DOHH2 (cell line): ENCODE results near the gene KMT2B.

ENCODE experiments used
- H3F3A ChIP-seq: fragments of 200-600 bp; sonication (generic), shearing (Covaris generic); 2 replicates; pipeline ENCODE4 v1.6.0; 2016; ENCODE audit warnings: antibody characterized with exemption, mild to moderate bottlenecking; ENCODE audit not compliant: control insufficient read depth, insufficient read depth
- H3K27ac ChIP-seq: fragments of 200-600 bp; sonication (generic); 2 replicates; pipeline ENCODE4 v1.5.1; 2014; ENCODE audit warnings: low read depth, mild to moderate bottlenecking, low read length, moderate library complexity
- H3K27me3 ChIP-seq: fragments of 200-600 bp; sonication (generic); 2 replicates; pipeline ENCODE4 v1.6.1; 2014; ENCODE audit warnings: mild to moderate bottlenecking, low read length, mixed read lengths; ENCODE audit not compliant: control insufficient read depth
- H3K36me3 ChIP-seq: fragments of 200-600 bp; sonication (generic); 2 replicates; pipeline ENCODE4 v1.6.1; 2014; ENCODE audit warnings: mild to moderate bottlenecking, low read length, moderate library complexity, mixed read lengths; ENCODE audit not compliant: control insufficient read depth
- H3K4me1 ChIP-seq: fragments of 200-600 bp; sonication (generic); 2 replicates; pipeline ENCODE4 v1.6.1; 2014; ENCODE audit warnings: mild to moderate bottlenecking, low read length, mixed read lengths; ENCODE audit not compliant: control insufficient read depth
- H3K4me2 ChIP-seq: fragments of 200-600 bp; sonication (generic); 2 replicates; pipeline ENCODE4 v1.6.0; 2014; ENCODE audit warnings: mild to moderate bottlenecking, low read length, moderate library complexity
- H3K4me3 ChIP-seq: fragments of 200-600 bp; sonication (generic); 2 replicates; pipeline ENCODE4 v1.5.1; 2014; ENCODE audit warnings: mild to moderate bottlenecking, low read length, mixed read lengths
- H3K79me2 ChIP-seq: fragments of 200-600 bp; sonication (generic); 2 replicates; pipeline ENCODE4 v1.6.1; 2014; ENCODE audit warnings: mild to moderate bottlenecking, low read length, mixed read lengths; ENCODE audit not compliant: control insufficient read depth
- H3K9me2 ChIP-seq: fragments of 200-600 bp; sonication (generic); replicated peaks from 2 replicates; pipeline ENCODE4 v1.6.1; 2014; ENCODE audit warnings: mild to moderate bottlenecking, low read length, mixed read lengths; ENCODE audit not compliant: control insufficient read depth
- H3K9me3 ChIP-seq: fragments of 200-600 bp; sonication (generic); 2 replicates; pipeline ENCODE4 v1.6.1; 2014; ENCODE audit warnings: antibody characterized with exemption, low read length, mixed read lengths; ENCODE audit not compliant: control insufficient read depth, insufficient read depth
- H4K20me1 ChIP-seq: fragments of 200-600 bp; sonication (generic); 2 replicates; pipeline ENCODE4 v1.6.0; 2014; ENCODE audit warnings: low read depth, mild to moderate bottlenecking, antibody characterized with exemption, low read length, moderate library complexity; ENCODE audit not compliant: control insufficient read depth, insufficient read depth
- EZH2phosphoT487 ChIP-seq: fragments of 200-600 bp; sonication (generic); IDR thresholded peaks from 2 replicates; pipeline ENCODE4 v1.6.1; 2017; ENCODE audit warnings: borderline replicate concordance, mild to moderate bottlenecking, antibody characterized with exemption, low read length, moderate library complexity, mixed read lengths
- TF ChIP-seq, protein P1 (sequence below): fragments of 200-600 bp; sonication (generic); IDR thresholded peaks from one replicate; pipeline ENCODE4 v1.5.1; 2014; ENCODE audit warnings: antibody characterized with exemption, mild to moderate bottlenecking, low read depth, low read length; ENCODE audit not compliant: poor library complexity, severe bottlenecking

The KMT2B gene, protein sequence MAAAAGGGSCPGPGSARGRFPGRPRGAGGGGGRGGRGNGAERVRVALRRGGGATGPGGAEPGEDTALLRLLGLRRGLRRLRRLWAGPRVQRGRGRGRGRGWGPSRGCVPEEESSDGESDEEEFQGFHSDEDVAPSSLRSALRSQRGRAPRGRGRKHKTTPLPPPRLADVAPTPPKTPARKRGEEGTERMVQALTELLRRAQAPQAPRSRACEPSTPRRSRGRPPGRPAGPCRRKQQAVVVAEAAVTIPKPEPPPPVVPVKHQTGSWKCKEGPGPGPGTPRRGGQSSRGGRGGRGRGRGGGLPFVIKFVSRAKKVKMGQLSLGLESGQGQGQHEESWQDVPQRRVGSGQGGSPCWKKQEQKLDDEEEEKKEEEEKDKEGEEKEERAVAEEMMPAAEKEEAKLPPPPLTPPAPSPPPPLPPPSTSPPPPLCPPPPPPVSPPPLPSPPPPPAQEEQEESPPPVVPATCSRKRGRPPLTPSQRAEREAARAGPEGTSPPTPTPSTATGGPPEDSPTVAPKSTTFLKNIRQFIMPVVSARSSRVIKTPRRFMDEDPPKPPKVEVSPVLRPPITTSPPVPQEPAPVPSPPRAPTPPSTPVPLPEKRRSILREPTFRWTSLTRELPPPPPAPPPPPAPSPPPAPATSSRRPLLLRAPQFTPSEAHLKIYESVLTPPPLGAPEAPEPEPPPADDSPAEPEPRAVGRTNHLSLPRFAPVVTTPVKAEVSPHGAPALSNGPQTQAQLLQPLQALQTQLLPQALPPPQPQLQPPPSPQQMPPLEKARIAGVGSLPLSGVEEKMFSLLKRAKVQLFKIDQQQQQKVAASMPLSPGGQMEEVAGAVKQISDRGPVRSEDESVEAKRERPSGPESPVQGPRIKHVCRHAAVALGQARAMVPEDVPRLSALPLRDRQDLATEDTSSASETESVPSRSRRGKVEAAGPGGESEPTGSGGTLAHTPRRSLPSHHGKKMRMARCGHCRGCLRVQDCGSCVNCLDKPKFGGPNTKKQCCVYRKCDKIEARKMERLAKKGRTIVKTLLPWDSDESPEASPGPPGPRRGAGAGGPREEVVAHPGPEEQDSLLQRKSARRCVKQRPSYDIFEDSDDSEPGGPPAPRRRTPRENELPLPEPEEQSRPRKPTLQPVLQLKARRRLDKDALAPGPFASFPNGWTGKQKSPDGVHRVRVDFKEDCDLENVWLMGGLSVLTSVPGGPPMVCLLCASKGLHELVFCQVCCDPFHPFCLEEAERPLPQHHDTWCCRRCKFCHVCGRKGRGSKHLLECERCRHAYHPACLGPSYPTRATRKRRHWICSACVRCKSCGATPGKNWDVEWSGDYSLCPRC (N-terminal part only)

DNA sequence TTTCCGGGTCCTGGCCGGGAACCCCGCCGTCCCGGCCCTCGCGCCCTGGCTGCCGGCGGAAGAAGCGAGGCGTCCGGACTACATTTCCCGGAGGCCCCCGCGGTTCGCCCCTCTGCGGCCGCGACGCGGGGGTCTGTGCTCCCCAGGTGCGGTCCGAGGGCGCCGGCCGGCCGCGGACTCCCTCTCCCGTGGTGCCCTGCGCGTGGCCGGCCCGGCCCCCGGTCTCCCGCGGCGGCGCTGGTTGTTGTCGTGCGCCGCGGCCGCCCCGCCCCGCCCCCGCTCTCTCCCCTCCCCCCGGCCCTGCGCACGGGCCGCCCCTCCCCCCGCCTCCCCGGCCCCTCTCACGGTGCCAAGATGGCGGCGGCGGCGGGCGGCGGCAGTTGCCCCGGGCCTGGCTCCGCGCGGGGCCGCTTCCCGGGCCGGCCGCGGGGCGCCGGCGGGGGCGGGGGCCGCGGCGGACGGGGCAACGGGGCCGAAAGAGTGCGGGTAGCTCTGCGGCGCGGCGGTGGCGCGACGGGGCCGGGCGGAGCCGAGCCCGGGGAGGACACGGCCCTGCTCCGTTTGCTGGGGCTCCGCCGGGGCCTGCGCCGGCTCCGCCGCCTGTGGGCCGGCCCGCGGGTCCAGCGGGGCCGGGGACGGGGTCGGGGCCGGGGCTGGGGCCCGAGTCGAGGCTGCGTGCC is at the start of gene KMT2B:
Gene KMT2B (plus strand): TSS at position 339 of the 680 bp plus-strand sequence. CDS start 16 bp downstream, at position 355.
- Histone ChIP-seq H3K4me3 (peak within 1 kb of the TSS; percentile 98), H3K79me2 (peaks cover 43% of the 10 kb centered on the region), H3K9me3 (no peaks in the 10 kb centered on the region), H3F3A (no peaks in the 10 kb centered on the region), H3K9me2 (no peaks in the 10 kb centered on the region), H3K4me1 (peaks cover 28% of the 10 kb centered on the region), H3K36me3 (peaks cover 28% of the 10 kb centered on the region), H3K4me2 (peak within 1 kb of the TSS; percentile 90), H3K27me3 (no peaks in the 10 kb centered on the region), H3K27ac (peak within 1 kb of the TSS; percentile 48; the same call in 1 of the 2 replicates), H4K20me1 (peaks cover 10% of the 10 kb centered on the region; the same call in 1 of the 2 replicates)
- TF ChIP-seq EZH2phosphoT487 = no peak
- TF ChIP-seq, protein P1, sequence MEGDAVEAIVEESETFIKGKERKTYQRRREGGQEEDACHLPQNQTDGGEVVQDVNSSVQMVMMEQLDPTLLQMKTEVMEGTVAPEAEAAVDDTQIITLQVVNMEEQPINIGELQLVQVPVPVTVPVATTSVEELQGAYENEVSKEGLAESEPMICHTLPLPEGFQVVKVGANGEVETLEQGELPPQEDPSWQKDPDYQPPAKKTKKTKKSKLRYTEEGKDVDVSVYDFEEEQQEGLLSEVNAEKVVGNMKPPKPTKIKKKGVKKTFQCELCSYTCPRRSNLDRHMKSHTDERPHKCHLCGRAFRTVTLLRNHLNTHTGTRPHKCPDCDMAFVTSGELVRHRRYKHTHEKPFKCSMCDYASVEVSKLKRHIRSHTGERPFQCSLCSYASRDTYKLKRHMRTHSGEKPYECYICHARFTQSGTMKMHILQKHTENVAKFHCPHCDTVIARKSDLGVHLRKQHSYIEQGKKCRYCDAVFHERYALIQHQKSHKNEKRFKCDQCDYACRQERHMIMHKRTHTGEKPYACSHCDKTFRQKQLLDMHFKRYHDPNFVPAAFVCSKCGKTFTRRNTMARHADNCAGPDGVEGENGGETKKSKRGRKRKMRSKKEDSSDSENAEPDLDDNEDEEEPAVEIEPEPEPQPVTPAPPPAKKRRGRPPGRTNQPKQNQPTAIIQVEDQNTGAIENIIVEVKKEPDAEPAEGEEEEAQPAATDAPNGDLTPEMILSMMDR = no peak

DNA sequence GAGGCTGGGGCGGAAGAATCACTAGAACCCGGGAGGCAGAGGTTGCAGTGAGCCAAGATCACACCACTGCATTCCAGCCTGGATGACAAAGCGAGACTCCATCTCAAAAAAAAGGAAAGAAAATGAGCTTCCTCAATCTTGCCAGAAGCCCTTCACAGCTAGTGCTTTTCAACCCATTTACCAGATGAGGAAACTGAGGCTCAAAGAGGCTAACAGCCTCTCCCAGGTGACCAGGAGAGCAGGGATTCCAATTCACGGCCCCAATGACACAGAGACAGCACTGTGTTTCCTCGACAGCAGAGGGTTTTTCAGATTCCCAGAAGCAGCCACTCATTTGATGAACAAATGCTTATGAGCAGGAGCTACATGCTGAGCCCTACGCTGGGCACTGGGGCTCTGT is 48.2 kb upstream of the KMT2B start:
- Histone ChIP-seq H4K20me1 (no peaks in the 10 kb centered on the region), H3K36me3 (no peaks in the 10 kb centered on the region), H3K4me2 (no peak overlapping the region), H3K4me3 (no peak overlapping the region), H3K9me2 (no peaks in the 10 kb centered on the region), H3K4me1 (no peaks in the 10 kb centered on the region), H3K27me3 (peaks cover 20% of the 10 kb centered on the region), H3K9me3 (no peaks in the 10 kb centered on the region), H3K27ac (no peak overlapping the region), H3F3A (no peaks in the 10 kb centered on the region), H3K79me2 (no peaks in the 10 kb centered on the region)
- no peak for TF ChIP-seq EZH2phosphoT487
- TF ChIP-seq, protein P1 = no peak

DNA sequence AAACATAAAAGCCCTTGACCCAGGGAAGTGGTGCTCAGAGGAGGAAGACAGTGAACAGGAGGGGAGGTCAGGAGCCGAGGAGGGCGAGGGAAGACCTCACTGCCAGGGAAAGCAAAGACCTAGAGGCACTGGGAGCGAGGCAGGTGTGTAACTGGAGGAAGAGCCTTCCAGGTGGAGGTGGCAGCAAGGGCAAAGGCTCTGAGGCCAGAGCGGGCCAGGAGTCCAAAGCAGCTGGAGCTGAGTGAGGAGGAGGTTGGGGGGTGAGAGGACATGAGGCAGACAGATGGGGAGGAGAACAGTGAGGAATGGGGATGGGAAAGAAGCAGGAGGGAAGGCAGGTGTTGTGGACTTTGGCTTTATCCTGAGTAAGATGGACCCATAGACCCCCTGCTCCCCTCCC is 47.8 kb upstream of the KMT2B start:
- H3K4me1 ChIP-seq = no peaks in the 10 kb centered on the region
- H3K9me3 ChIP-seq = no peaks in the 10 kb centered on the region
- peaks cover 20% of the 10 kb centered on the region for H3K27me3 ChIP-seq
- H4K20me1 ChIP-seq = no peaks in the 10 kb centered on the region
- H3K36me3 ChIP-seq = no peaks in the 10 kb centered on the region
- H3K79me2 ChIP-seq = no peaks in the 10 kb centered on the region
- H3K9me2 ChIP-seq = no peaks in the 10 kb centered on the region
- H3K4me2 ChIP-seq = no peak overlapping the region
- no peak overlapping the region for H3K27ac ChIP-seq
- TF ChIP-seq EZH2phosphoT487 = no peak
- TF ChIP-seq, protein P1 = no peak
- H3K4me3 ChIP-seq = no peak overlapping the region
- no peaks in the 10 kb centered on the region for H3F3A ChIP-seq
